K562 (cell line): Measurements from ENCODE around the gene TMEM174. TPM values are rescaled to one million over a fixed set of nuclear protein-coding genes. Genes with fewer than 3 reads are reported as not detected.

Experiments used
- ATAC-seq: fragments of 200-7000 bp; cut with Tn5 transposase; 3 replicates; pipeline ENCODE4 v1.9.1; 2020; ENCODE audit warnings: moderate library complexity
- BruUV-seq: library from RNA; stranded (reverse); fragments of 400-500 nt; replicated peaks from 2 replicates; lab custom pipeline; 2021; lab: Mats Ljungman, UMichigan
- CTCF ChIA-PET: fragments of 300-600 bp; formaldehyde crosslinking; extraction: SDS; loops from one replicate; lab custom pipeline; 2021; ENCODE audit warnings: low intra/inter-chr PET ratio; lab: Yijun Ruan, JAX
- POLR2A ChIA-PET: fragments of 300-600, 350-650 bp; sonication (Branson Sonifier 250); formaldehyde crosslinking; extraction: SDS; loops from one replicate; lab custom pipeline; 2021; ENCODE audit warnings: antibody characterized with exemption, inconsistent platforms; lab: Yijun Ruan, JAX
- DNase-seq, 4 experiments: peaks; one replicate each; pipeline versions ENCODE4 v3.0.0 to v3.0.0-alpha.2; 2011 to 2018; ENCODE audit warnings: low spot score in 3 of 4, mixed read lengths in 3 of 4; ENCODE audit errors: extremely low read depth in 1 of 4
- FAIRE-seq: peaks from 2 replicates; lab custom pipeline; 2011; peaks lifted over from hg19 to GRCh38; lab: Jason Lieb, UNC
- H2AFZ ChIP-seq: 2 replicates; pipeline ENCODE4 v1.6.0; 2011; ENCODE audit warnings: low read depth, low read length, control low read depth, inconsistent platforms
- H3K27ac ChIP-seq: fragments of 200-600 bp; 3 replicates; pipeline ENCODE4 v1.8.0; 2011; ENCODE audit warnings: low read depth, mild to moderate bottlenecking, control low read depth, inconsistent platforms, low read length, moderate library complexity, mixed read lengths; ENCODE audit errors: extremely low read depth
- H3K27me3 ChIP-seq, 2 experiments: fragments of 300-600 bp in 1 of 2; 2 replicates in 1 of 2; 3 replicates in 1 of 2; pipeline versions ENCODE4 v1.6.0 to v1.8.0; 2011; ENCODE audit warnings: inconsistent platforms in 2 of 2, low read length in 2 of 2, mild to moderate bottlenecking in 1 of 2, mixed read lengths in 1 of 2, moderate library complexity in 1 of 2; ENCODE audit not compliant: control insufficient read depth in 2 of 2, insufficient read depth in 2 of 2
- H3K36me3 ChIP-seq: fragments of 300-600 bp; 3 replicates; pipeline ENCODE4 v1.8.0; 2011; ENCODE audit warnings: mild to moderate bottlenecking, low read length, inconsistent platforms; ENCODE audit not compliant: control insufficient read depth, insufficient read depth
- H3K4me1 ChIP-seq, 2 experiments: fragments of 200-600 bp in 1 of 2; replicated peaks in 1 of 2; 2 replicates in 1 of 2; 3 replicates in 1 of 2; pipeline versions ENCODE4 v1.5.1 to v1.8.0; 2011; ENCODE audit warnings: inconsistent platforms in 2 of 2, low read length in 2 of 2, mild to moderate bottlenecking in 1 of 2, mixed read lengths in 1 of 2, moderate library complexity in 1 of 2; ENCODE audit not compliant: control insufficient read depth in 2 of 2, insufficient read depth in 2 of 2
- H3K4me2 ChIP-seq: 2 replicates; pipeline ENCODE4 v1.6.1; 2011; ENCODE audit warnings: low read length, control low read depth, inconsistent platforms, mixed read lengths; ENCODE audit not compliant: insufficient read depth
- H3K4me3 ChIP-seq: fragments of 200-600 bp; sonication (generic), shearing (Covaris generic); 2 replicates; pipeline ENCODE4 v1.5.1; 2016; ENCODE audit warnings: control low read depth, inconsistent platforms
- H3K79me2 ChIP-seq: fragments of 200-600 bp; 3 replicates; pipeline ENCODE4 v1.8.0; 2011; ENCODE audit warnings: low read length, inconsistent platforms; ENCODE audit not compliant: control insufficient read depth, insufficient read depth
- H3K9ac ChIP-seq, 2 experiments: 2 replicates each; pipeline versions ENCODE4 v1.6.0 to v1.6.1; 2011; ENCODE audit warnings: low read depth in 2 of 2, low read length in 2 of 2, control low read depth in 1 of 2, inconsistent platforms in 1 of 2, mild to moderate bottlenecking in 1 of 2, mixed read lengths in 1 of 2; ENCODE audit not compliant: insufficient read depth in 1 of 2
- H3K9me1 ChIP-seq: one replicate; pipeline ENCODE4 v1.6.0; 2011; ENCODE audit warnings: inconsistent platforms, mild to moderate bottlenecking, low read length, moderate library complexity; ENCODE audit not compliant: control insufficient read depth, insufficient read depth
- H3K9me3 ChIP-seq: replicated peaks from 2 replicates; pipeline ENCODE4 v1.5.1; 2011; ENCODE audit warnings: low read depth, low read length, inconsistent platforms; ENCODE audit not compliant: control insufficient read depth, insufficient read depth
- H4K20me1 ChIP-seq: replicated peaks from 2 replicates; pipeline ENCODE4 v1.6.1; 2011; ENCODE audit warnings: low read length, inconsistent platforms, mixed read lengths; ENCODE audit not compliant: control insufficient read depth, insufficient read depth
- CHD2 ChIP-seq: IDR thresholded peaks from 2 replicates; pipeline ENCODE4 v1.6.1; 2011; ENCODE audit warnings: low read depth, low read length
- E4F1 ChIP-seq: fragments of 250-450 bp; sonication (Bioruptor Pico); IDR thresholded peaks from 2 replicates; pipeline ENCODE4 v1.5.0; 2021; ENCODE audit warnings: mild to moderate bottlenecking, borderline replicate concordance
- HCFC1 ChIP-seq: IDR thresholded peaks from 2 replicates; pipeline ENCODE4 v1.6.1; 2012; ENCODE audit warnings: low read depth, low read length, improper control_type of control experiment
- ID3 ChIP-seq, 2 experiments: fragments of 250-450 bp in 1 of 2; fragments of 450-650 bp in 1 of 2; sonication (Bioruptor Pico) in 1 of 2; IDR thresholded peaks; 2 replicates each; pipeline versions ENCODE4 v1.6.1 to v1.8.0; 2016 to 2021; ENCODE audit warnings: mild to moderate bottlenecking in 2 of 2, moderate library complexity in 2 of 2, missing compliant biosample characterization in 1 of 2, missing genetic modification characterization in 1 of 2
- RBM34 ChIP-seq: fragments of 200-400 bp; formaldehyde crosslinking; IDR thresholded peaks from 2 replicates; pipeline ENCODE4 v1.6.1; 2018; ENCODE audit warnings: low read length, borderline replicate concordance; ENCODE audit not compliant: insufficient read depth
- REST ChIP-seq, 2 experiments: fragments of 450-650 bp; formaldehyde crosslinking in 1 of 2; IDR thresholded peaks; 2 replicates each; pipeline versions ENCODE4 v1.4.0 to v1.6.1; 2014 to 2020; ENCODE audit warnings: mild to moderate bottlenecking in 2 of 2, borderline replicate concordance in 1 of 2, low read depth in 1 of 2
- TAF9B ChIP-seq: fragments of 450-650 bp; IDR thresholded peaks from 2 replicates; pipeline ENCODE4 v1.6.1; 2018; ENCODE audit warnings: mild to moderate bottlenecking; ENCODE audit not compliant: partially characterized antibody
- ZNF133 ChIP-seq: fragments of 250-450 bp; sonication (Bioruptor Pico); IDR thresholded peaks from 2 replicates; pipeline ENCODE4 v1.4.0; 2020; ENCODE audit warnings: mild to moderate bottlenecking
- ZNF217 ChIP-seq: sonication (generic); formaldehyde crosslinking; IDR thresholded peaks from 2 replicates; pipeline ENCODE4 v1.8.0; 2022; ENCODE audit warnings: mild to moderate bottlenecking, missing genetic modification reagents
- ZNF316 ChIP-seq: fragments of 450-650 bp; IDR thresholded peaks from 2 replicates; pipeline ENCODE4 v1.6.1; 2016
- WGBS: fragments of 100-300 bp; shearing (Covaris generic); methylation state at CpG from one replicate; pipeline ENCODE4 v1.1.6; 2016; ENCODE audit warnings: low coverage, mixed read lengths; ENCODE audit not compliant: insufficient coverage; ENCODE audit errors: missing lambda C conversion rate; 5-methylcytosine and 5-hydroxymethylcytosine counted together
- in situ Hi-C: fragments of 300-500 bp; cut with MboI; formaldehyde crosslinking; loops from 4 replicates; pipeline ENCODE4 v1.15.0; 2018; ENCODE audit warnings: inconsistent platforms, mixed read lengths
- intact Hi-C: fragments of 100-400 bp; cut with micrococcal nuclease; formaldehyde crosslinking; loops from 2 replicates; pipeline ENCODE4 v1.14.2; 2022
- polyA plus RNA-seq, 8 experiments: library from polyadenylated mRNA; depleted of rRNA in 4 of 8; stranded (reverse) in 5 of 8; unstranded in 3 of 8; fragments of >200 nt; fragmentation: Nextera tagmentation in 2 of 8; fragmentation: Illumina TruSeq in 1 of 8; extraction: Ambion mirVana in 2 of 8; extraction: Trizol in 1 of 8; gene quantifications; 2 replicates each; pipeline versions ENCODE4 v1.2.1 to v1.2.3, GENCODE V29; 2011 to 2014; ENCODE audit warnings: inconsistent platforms in 1 of 8, missing spikeins in 1 of 8
- total RNA-seq, 7 experiments: library from RNA; depleted of rRNA in 6 of 7; stranded (reverse); fragments of >200 nt in 6 of 7; fragmentation: Illumina TruSeq in 2 of 7; extraction: Trizol in 2 of 7; gene quantifications; 2 replicates each; pipeline versions ENCODE4 v1.2.1 to v1.2.3, GENCODE V29; 2011 to 2021; ENCODE audit warnings: low replicate concordance in 1 of 7

Gene TMEM174
- total and polyA plus RNA-seq, 9 of the 15 experiments (the other 6 are each of a cell fraction or from before 2014, with no cell fraction given), result not detected

GRCh38 chr5:73142035-73142434 lies 31.0 kb upstream of the TMEM174 start (continued):
- TF ChIP-seq REST (IDR thresholded peaks at IDR 0.05; ENCODE audit: borderline replicate concordance) (no peak), REST (CRISPR knock-in tag; IDR thresholded peaks at IDR 0.05; ENCODE audit: low read depth) (no peak)

- in situ Hi-C loops, result no loop called here
- Histone ChIP-seq H3K4me1 (no peaks in the 10 kb centered on the region), H3K4me2 (no peak overlapping the region), H3K9me1 (no peaks in the 10 kb centered on the region), H2AFZ (no peak overlapping the region), H3K79me2 (no peaks in the 10 kb centered on the region), H3K4me3 (no peak overlapping the region), H3K9ac (no peak overlapping the region), H4K20me1 (no peaks in the 10 kb centered on the region), H3K27me3 (peaks cover 14 to 22% of the 10 kb centered on the region in 2 experiments; a peak in 4 of 5 replicates), H3K9me3 (no peaks in the 10 kb centered on the region), H3K36me3 (no peaks in the 10 kb centered on the region), H3K27ac (no peak overlapping the region)
- no peak for FAIRE-seq
- intact Hi-C loops, result no loop called here
- 2% methylated on average over 6 of the region's 6 CpGs for WGBS
- ChIA-PET POLR2A (interaction anchor here (0.6 kb wide), 1 partner anchor 18 kb away, joined by 3 read pairs; no protein-coding TSS in a partner anchor), CTCF (no interaction called here)
- DNase-seq, result no peak
- BruUV-seq, result no TSS peak
- ATAC-seq, result no peak
- TF ChIP-seq ZNF217 (CRISPR knock-in tag), result no peak
- no peak for TF ChIP-seq HCFC1
- TF ChIP-seq E4F1, result no peak
- no peak for TF ChIP-seq TAF9B
- TF ChIP-seq ZNF316, result no peak
- no peak for TF ChIP-seq RBM34
- TF ChIP-seq CHD2, result no peak
- TF ChIP-seq ID3 (CRISPR knock-in tag; IDR thresholded peaks at IDR 0.05), result no peak
- TF ChIP-seq ID3 (tag; IDR thresholded peaks at IDR 0.05), result no peak
- TF ChIP-seq ZNF133 (CRISPR knock-in tag), result no peak
These were observed 29.3 kb upstream of the TMEM174 start for GRCh38 chr5:73143716-73144115.
